T-helper 22 cell (primary cell): ENCODE results near the gene NSG1.
"Not testable (repeated sequence)": the region's sequence is repeated elsewhere in the genome, so short reads cannot be mapped to it uniquely, and the experiment has no call there.

Experiments
- DNase-seq: peaks from one replicate; pipeline ENCODE4 v3.0.0-alpha.2; 2020; ENCODE audit warnings: low read depth

NSG1 gene

DNA sequence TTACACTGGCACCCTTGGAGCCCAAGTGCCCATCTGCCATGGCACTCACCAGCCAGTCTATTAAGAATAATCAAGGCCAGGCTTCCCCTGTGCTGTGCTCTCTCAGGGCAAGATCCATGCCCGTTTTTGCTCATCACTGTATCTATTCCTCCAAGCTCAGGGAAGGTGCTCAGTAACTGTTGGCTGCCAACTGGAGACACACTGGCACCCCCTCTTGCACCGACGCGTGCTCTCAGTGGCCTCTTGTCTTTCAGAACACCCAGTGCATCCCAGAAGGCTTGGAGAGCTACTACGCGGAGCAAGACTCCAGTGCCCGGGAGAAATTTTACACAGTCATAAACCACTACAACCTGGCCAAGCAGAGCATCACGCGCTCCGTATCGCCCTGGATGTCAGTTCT, 30.1 kb downstream of the NSG1 start:
- no peak for DNase-seq

DNA sequence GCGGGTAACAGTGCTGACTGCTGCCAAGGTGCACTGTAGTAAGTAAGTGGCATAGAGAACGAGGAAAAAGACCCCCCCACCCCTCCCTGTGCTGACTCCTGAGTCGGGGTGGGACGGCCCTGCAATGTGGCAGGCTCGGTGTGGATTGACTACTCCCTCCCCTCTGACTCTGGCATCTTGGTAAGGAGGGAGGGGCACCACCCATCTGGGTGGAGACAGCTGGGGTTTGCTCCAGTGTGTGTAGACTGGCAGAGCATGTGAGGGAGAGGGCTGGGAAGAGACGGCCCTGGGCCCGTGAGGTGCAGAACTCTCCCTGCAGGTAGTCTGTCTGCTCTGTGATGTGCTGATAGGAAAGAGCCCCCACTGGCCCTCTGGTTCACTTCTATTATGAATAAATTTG, 31.0 kb downstream of the NSG1 start:
- no peak for DNase-seq

- no peak for DNase-seq
Measured at GRCh38 chr4:4418676-4419390, 31.9 kb downstream of the NSG1 start.

GRCh38 chr4:4419896-4420295, 33.0 kb downstream of the NSG1 start:
- no peak for DNase-seq

DNA sequence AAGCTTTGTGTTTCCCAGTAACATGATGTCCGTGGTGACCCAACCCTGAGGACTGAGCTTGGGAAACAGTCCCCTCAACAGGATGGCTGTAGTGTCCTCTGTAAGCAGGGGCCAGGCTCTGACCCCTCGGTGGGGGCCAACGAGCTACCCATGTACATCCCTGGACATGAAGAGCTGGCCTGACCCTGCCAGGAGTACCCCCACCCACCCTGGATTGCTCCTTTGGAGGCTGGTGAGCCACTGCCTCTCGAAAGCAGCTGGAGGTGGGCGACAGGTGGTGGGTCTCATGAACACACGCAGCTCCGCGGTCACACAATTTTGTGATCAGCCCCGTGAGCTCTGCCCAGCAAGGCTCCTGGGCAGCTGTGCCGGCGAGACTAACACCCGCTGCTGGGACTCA, 33.5 kb downstream of the NSG1 start:
- DNase-seq: no peak

- no peak for DNase-seq
Measured at GRCh38 chr4:4421356-4421755, 34.5 kb downstream of the NSG1 start.

GRCh38 chr4:4422117-4422516, 35.2 kb downstream of the NSG1 start:
- DNase-seq: not testable (repeated sequence)

DNA sequence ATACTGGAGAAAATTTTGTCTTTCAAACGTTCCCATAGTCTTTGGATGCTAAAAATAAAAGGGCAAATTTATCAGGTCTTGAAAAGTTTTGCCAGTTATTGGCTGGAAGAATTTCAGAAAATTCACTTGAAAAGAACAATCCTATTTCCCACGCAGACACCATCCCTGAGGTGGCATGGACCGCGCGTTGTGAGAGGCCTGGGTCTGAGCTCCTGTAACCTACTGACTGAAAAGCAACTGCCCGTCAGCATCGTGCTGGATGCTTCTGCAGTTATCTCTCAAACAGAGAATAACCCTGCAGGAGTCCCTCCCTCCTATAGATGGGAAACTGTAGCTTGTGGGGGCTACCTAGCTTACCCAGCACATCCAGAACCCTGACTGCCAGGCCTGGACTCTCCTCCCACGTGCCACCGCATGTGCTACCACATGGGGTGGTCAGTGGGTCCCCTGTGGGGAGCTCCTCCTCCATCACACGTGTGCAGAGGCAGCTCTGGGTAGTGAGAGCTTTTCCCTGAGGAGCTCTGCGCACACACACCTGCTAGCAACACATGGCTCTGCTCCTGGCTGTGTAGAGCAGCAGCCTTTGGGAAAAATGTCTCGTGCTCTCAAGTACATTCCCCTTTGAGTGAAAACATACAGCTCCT, 36.1 kb downstream of the NSG1 start:
- no peak for DNase-seq

GRCh38 chr4:4423706-4424498, 37.0 kb downstream of the NSG1 start:
- no peak for DNase-seq

DNA sequence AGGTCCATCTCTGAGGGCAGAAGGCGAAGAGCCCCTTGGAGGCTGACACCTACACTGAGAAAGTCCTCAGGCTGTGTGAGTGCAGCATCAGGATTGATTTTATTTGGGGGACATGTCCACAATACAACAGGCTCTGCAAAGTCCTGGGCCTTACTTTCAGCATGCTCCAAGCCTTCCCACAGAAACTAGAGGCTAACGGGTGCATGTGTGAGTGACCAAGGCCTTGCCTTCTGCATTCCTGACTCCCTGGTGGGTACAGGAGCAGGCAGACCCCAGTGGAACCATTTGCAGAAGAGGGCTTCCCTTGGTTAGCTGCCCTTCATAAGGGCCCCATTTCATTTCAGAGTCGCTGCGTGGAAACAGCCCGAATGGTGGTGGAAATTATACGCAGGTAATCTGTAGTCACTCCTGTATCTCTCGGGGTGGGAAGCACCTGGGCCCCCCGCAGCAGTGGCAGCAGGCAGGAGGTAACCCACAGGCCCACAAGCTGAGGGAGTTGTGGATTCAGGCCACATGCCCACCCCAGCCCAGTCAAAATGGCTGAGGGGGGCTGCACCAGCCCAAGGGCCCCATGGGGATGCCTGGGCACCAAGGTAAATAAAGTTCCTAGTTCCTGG, 37.7 kb downstream of the NSG1 start:
- no peak for DNase-seq

GRCh38 chr4:4425119-4425690, 38.3 kb downstream of the NSG1 start:
- no peak for DNase-seq

- DNase-seq: no peak
Measured at GRCh38 chr4:4425696-4426095, 38.8 kb downstream of the NSG1 start.

DNA sequence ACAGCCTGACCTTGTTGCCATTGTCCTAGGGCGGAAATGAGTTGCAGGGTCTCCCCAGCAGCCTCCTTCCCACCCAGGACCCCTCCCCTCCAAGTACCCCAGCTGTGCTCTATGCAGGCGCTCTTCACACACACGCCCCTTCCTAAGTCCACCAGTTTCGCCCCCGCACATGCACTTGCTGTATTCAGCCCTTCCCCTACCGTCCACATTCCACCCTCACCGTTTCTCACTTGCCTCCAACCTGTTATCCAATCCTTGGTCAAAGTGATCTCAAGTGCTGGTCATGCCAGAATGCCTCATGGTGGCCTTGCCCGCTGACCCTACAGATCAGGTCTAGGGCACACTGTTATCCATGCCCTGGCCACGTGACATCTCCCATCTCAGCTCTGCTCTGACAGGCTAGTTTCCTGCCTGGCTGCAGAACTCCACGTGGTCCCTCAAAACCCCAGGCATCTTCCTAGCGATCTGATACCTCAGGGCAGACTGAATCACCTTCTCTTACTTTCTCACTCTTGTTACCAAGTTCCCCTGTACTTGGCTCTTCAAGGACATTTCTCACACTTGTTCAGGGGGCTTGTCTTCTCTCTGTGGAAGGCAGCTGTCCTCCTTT, 39.7 kb downstream of the NSG1 start:
- DNase-seq: no peak

DNA sequence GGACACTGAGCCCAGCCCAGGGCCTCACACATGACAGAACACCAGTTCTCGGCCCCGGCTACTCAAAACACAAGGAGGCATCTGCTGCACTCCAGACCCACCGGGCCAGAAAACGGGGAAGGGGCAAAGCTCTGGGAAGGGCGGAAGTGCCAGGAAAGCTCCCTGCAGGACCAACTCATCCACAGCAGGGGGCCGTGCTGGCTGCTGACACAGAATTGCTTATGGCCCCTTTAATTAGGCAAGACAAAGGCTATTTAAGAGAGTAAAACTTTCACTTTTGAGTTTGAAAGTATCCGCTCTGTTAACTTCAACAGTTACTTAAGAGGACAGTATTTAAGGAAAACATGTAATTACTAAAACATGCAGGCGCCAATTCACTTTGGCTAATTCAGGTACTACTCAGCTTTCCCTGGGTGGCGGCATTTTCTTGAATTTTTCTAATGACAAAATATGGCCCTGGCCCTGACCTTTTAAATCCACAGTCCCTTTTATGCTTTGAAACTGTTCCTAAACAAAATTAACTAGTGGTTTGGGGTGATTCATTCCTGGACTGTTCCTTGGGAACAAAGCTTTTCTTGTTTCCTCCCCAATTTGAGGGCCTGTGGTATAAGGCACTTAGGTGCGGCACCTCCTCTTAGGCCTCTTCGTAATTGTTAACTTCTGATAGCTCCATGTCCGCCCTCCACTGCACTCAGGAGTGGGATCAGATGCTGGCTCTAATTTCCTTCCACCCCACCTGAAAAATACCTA, 40.4 kb downstream of the NSG1 start:
- no peak for DNase-seq

DNA sequence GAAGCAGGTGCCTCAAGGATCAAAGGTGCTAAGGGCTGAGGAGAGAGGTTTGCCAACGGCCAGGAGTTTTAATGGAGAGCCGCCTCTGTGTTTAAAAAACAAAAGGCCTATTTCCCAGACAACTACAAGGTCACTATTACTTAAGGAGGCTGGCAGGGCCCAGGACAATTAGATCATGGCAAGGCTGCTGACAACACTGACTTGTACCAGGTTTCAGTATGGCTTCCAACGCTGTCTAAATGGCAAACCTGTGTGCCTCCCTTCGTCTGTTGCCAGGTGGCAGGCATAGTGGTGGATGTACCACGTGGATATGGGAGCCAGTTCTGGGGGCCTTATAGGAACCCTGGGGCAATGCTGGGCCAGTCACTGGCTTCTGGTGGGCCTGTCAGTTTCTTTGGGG, 41.0 kb downstream of the NSG1 start:
- DNase-seq: no peak

DNA sequence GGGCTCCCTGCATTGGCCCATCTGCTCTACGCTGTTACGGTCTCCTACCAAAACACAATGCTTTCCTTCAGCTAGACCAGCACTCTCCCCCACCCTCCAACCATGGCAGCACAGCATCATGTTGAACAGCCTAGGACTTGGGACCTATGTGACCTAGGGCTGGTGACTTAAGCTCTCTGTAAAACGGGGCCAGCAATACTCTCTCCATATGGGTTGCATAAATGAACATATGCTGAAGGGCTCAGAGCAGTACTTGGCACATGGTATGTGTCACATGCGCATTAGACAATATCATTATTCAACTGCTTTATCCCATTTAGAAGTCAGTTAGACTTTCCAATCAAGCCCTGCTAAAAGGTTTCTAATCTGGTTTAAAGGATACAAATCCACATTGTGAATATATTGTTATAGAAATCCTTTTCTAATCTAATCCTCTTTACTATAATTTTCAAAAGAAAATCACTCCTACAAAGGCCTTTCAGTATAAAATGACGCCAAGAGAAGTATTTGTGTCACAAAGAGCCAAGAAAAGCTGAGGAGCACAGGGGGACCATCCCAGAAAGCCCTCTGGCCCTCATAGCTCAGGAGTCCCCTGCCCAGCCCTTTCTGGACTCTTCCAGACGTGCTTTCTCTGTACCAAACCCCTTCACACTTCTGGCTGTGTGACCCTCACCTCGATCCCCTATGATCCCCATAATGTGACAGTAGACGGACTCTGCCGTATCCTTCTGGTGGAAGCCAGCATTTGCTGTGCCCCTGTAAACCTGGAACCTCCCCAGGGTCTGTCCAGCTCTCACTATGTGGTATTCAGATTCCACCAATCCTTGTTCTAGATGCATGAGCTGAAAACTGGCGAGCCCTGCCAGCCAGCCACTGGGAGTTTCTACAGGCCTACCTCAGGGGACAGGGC, 42.3 kb downstream of the NSG1 start:
- DNase-seq: no peak

DNA sequence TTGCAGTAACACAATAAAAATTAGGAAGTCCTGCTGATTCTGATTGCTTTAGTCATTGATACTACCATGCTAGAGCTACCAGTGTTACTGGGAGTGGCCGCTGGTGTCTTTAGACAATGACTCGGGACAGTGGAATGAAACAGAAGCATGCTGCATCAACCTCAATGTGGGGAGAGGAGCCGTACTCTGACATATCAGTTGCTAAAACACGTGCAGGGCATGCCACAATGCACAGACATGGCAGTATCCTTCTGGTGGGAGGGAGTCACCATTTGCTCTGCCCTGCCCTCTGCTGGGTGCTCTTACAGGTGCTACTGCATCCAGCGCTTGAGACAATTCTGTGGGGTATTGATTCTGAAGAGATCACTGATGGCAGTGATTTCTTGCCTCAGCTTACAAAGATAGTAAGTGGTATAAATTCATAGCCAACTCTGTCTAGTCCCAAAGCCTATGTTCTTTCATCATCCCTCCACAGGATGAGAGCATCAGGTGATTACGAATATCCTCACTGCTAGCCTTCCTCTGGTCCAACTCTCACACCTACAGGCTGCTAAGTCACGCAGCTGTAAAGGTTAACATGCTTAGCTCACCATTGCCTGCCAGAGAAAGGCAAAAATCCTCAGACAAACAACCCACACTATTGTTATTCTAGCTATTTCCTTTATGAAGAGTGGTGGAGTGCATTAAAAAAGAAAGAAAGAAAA, 43.7 kb downstream of the NSG1 start:
- DNase-seq: no peak

DNA sequence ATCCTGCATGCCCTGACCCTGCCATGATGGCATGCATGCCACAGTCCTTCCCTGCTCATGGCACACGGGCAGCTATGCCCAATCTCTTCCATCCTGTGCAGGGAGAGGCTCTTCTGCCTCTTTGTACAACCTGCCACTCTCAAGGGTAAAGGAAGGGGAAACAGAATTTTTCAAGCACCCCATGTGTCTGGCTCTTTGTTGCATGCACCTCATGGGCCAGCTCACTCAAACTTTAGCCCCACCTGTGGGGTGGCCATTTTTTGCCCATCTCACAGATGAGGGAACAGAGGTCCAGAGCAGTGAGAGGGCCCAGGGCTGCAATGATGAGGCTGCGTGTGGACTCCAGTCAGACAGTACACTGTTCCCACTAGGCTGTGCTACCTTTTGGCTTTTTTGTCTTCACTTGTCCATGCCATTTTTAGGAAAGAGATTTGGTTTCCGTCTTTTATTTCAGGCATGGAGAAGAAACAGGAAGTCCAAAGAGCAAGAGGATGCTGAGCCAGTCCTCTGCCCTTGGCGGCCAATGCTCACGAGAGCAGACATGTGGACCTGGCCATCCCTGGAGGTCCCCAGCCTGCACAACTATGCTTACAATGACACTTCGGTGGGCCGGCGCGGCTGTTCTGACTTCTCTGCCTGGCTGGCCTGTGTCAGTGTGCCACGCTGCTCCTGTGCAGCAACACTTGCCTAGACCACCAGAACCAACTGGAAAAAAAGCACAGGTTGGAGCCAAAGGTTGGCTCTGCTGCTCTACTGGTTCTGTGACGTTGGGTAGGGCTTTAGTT, 45.6 kb downstream of the NSG1 start:
- DNase-seq: no peak

- DNase-seq: no peak
Measured at GRCh38 chr4:4433941-4434340, 47.0 kb downstream of the NSG1 start.
